Stromal cell of bone marrow (primary cell): ENCODE measurements around the gene MMEL1.
"Not testable (repeated sequence)": the region's sequence is repeated elsewhere in the genome, so short reads cannot be mapped to it uniquely, and the experiment has no call there.

Source experiments
- DNase-seq: peaks from one replicate; pipeline ENCODE4 v3.0.0-alpha.2; 2012; ENCODE audit warnings: low read depth

MMEL1 gene, protein sequence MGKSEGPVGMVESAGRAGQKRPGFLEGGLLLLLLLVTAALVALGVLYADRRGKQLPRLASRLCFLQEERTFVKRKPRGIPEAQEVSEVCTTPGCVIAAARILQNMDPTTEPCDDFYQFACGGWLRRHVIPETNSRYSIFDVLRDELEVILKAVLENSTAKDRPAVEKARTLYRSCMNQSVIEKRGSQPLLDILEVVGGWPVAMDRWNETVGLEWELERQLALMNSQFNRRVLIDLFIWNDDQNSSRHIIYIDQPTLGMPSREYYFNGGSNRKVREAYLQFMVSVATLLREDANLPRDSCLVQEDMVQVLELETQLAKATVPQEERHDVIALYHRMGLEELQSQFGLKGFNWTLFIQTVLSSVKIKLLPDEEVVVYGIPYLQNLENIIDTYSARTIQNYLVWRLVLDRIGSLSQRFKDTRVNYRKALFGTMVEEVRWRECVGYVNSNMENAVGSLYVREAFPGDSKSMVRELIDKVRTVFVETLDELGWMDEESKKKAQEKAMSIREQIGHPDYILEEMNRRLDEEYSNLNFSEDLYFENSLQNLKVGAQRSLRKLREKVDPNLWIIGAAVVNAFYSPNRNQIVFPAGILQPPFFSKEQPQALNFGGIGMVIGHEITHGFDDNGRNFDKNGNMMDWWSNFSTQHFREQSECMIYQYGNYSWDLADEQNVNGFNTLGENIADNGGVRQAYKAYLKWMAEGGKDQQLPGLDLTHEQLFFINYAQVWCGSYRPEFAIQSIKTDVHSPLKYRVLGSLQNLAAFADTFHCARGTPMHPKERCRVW

DNA sequence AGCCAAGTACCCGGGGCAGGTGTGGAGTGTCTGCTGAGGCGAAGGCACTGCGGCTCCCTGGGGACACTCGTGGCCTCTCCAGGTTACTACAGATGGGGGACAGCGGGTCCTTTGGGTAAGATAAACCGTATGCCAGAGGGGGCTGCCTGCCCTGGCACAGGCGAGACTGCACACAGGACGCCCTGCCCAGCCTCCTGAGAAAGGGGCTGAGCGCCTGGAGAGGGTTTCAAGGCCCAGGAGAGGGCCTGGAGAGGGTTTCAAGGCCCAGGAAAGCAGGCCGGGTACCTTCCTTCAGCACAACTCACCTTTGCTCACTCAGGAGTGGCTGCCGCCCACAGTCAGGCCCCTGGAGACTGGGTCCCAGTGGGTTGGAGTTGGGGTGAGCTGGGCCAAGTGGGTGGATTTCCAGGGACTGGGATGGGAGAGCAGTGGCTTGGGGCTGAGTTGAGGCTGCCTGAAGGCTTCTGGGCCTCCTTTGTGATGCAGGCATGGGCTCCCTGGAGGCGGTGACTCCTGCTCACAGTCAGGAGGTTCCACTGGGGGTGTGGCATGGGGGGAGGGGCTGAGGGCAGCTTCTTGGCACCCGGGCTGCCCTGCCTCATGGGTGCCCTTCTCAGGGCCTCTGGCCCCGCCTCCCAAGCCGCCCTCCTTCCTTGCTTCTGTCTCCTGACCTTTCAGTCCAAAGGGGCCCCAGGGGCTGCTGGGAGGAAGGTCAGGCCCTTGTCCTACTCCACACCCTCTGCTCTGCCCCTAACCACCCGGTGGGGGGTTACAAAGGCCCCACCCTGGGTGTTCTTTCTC is at the start of gene MMEL1:
Gene MMEL1 (minus strand): TSS at position 456 of the 801 bp plus-strand sequence. CDS start 3,532 bp downstream, outside the sequence.
- DNase-seq = no peak

DNA sequence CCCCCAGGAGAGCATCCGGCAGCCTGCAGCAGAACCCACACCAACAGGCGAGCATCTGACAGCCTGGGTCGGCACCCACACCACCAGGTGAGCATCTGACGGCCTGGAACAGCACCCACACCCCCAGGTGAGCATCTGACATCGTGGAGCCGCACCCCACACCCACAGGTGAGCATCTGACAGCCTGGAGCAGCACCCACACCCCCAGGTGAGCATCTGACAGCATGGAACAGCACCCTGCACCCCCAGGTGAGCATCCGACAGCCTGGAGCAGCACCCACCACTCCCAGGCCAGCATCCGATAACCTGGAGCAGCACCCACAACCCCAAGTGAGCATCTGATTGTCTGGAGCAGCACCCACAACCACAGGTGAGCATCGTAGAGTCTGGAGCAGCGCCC is 43.9 kb upstream of the MMEL1 start:
- not testable (repeated sequence) for DNase-seq

DNA sequence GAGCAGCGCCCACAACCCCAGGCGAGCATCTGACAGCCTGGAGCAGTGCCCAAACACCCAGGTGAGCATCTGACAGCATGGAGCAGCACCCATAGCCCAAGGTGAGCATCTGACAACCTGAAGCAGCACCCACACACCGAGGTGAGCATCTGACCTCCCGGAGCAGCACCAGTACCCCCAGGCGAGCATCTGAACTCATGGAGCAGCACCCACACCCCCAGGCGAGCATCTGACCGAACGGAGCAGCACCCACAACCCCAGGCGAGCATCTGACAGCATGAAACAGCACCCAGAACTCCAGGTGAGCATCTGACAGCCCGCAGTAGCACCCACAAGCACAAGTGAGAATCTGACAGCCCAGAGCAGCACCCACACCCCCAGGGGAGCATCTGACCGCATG is 38.8 kb upstream of the MMEL1 start:
- DNase-seq = not testable (repeated sequence)

DNA sequence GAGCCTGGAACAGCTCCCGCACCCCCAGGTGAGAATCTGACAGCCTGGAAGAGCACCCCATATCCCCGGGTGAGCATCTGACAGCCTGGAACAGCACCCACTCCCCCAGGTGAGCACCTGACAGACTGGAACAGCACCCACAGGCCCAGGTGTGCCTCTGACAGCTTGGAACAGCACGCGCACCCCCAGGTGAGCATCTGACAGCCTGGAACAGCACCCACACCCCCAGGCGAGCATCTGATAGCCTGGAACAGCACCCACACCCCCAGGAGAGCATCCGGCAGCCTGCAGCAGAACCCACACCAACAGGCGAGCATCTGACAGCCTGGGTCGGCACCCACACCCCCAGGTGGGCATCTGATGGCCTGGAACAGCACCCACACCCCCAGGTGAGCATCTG is 27.0 kb upstream of the MMEL1 start:
- DNase-seq = not testable (repeated sequence)

DNA sequence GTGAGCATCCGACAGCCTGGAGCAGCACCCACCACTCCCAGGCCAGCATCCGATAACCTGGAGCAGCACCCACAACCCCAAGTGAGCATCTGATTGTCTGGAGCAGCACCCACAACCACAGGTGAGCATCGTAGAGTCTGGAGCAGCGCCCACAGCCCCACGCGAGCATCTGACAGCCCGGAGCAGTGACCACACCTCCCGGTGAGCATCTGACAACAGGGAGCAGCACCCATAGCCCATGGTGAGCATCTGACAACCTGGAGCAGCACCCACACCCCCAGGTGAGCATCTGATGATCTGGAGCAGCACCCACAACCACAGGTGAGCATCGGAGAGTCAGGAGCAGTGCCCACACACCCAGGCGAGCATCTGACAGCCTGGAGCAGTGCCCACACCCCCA is 25.1 kb upstream of the MMEL1 start:
- not testable (repeated sequence) for DNase-seq

DNA sequence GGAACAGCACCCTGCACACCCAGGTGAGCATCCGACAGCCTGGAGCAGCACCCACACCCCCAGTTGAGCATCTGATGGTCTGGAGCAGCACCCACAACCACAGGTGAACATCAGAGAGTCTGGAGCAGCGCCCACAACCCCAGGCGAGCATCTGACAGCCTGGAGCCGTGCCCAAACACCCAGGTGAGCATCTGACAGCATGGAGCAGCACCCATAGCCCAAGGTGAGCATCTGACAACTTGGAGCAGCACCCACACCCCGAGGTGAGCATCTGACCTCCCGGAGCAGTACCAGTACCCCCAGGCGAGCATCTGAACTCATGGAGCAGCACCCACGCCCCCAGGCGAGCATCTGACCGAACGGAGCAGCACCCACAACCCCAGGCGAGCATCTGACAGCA is 24.3 kb upstream of the MMEL1 start:
- not testable (repeated sequence) for DNase-seq

DNA sequence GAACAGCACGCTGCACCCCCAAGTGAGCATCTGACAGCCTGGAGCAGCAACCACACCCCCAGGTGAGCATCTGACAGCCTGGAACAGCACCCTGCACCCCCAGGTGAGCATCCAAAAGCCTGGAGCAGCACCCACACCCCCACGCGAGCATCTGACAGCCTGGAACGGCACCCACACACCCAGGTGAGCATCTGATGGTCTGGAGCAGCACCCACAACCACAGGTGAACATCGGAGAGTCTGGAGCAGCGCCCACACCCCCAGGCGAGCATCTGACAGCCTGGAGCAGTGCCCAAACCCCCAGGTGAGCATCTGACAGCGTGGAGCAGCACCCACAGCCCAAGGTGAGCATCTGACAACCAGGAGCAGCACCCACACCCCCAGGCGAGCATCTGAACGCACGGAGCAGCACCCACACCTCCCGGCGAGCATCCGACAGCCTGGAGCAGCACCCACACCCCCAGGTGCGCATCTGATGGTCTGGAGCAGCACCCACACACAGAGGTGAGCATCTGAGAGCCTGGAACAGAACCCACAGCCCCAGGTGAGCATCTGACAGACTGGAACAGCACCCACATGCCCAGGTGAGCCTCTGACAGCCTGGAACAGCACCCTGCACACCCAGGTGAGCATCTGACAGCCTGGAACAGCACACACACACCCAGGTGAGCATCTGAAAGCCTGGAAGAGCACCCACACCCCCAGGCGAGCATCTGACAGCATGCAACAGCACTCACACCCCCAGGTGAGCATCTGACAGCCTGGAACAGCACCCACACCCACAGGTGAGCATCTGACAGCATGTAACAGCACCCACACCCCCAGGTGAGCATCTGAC is 23.0 kb upstream of the MMEL1 start:
- not testable (repeated sequence) for DNase-seq

DNA sequence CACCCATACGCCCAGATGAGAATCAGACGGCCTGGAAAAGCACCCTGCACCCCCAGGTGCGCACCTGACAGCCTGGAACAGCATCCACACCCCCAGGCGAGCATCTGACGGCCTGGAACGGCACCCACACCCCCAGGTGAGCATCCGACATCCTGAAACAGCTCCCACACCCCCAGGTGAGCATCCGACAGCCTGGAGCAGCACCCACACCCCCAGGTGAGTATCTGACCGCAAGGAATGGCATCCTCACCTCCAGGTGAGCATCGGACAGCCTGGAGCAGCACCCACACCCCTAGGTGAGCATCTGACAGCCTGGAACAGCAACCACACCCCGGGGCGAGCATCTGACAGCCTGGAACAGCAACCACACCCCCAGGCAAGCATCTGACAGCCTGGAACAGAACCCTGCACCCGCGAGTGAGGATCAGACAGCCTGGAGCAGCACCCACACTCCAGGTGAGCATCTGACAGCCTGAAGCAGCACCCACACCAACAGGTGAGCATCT is 21.7 kb upstream of the MMEL1 start:
- DNase-seq = not testable (repeated sequence)

DNA sequence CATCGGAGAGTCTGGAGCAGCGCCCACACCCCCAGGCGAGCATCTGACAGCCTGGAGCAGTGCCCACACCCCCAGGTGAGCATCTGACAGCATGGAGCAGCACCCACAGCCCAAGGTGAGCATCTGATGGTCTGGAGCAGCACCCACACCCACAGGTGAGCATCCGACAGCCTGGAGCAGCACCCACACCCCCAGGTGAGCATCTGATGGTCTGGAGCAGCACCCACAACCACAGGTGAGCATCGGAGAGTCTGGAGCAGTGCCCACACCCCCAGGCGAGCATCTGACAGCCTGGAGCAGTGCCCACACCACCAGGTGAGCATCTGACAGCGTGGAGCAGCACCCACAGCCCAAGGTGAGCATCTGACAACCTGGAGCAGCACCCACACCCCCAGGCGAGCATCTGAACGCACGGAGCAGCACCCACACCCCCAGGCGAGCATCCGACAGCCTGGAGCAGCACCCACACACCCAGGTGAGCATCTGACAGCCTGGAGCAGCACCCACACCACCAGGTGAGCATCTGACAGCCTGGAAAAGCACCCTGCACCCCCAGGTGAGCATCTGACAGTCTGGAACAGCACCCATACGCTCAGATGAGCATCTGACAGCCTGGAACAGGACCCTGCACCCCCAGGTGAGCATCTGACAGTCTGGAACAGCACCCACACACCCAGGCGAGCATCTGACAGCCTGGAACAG is 21.1 kb upstream of the MMEL1 start:
- DNase-seq = not testable (repeated sequence)

DNA sequence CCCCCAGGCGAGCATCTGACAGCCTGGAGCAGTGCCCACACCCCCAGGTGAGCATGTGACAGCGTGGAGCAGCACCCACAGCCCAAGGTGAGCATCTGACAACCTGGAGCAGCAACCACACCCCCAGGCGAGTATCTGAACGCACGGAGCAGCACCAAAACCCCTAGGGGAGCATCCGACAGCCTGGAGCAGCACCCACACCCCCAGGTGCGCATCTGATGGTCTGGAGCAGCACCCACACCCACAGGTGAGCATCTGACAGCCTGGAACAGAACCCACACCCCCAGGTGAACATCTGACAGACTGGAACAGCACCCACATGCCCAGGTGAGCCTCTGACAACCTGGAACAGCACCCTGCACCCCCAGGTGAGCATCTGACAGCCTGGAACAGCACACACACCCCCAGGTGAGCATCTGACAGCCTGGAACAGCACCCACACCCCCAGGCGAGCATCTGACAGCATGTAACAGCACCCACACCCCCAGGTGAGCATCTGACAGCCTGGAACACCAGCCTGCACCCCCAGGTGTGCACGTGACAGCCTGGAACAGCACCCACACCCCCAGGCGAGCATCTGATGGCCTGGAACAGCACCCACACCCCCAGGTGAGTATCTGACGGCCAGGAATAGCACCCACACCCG is 20.2 kb upstream of the MMEL1 start:
- DNase-seq = not testable (repeated sequence)

DNA sequence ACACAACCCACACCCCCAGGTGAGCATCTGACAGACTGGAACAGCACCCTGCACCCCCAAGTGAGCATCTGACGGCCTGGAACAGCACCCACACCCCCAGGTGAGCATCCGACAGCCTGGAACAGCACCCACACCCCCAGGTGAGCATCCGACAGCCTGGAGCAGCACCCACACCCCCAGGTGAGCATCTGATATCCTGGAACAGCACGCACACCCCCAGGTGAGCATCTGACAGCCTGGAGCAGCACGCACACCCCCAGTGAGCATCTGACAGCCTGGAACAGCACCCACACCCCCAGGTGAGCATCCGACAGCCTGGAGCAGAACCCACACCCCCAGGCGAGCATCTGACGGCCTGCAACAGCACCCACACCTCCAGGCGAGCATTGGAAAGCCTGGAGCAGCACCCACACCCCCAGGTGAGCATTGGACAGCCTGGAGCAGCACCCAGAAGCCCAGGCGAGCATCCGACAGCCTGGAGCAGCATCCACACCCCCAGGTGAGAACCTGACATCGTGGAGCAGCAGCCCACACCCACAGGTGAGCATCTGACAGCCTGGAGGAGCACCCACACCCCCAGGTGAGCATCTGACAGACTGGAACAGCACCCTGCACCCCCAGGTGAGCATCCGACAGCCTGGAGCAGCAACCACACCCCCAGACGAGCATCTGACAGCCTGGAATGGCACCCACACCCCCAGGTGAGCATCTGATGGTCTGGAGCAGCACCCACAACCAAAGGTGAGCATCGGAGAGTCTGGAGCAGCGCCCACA is 19.5 kb upstream of the MMEL1 start:
- DNase-seq = not testable (repeated sequence)

DNA sequence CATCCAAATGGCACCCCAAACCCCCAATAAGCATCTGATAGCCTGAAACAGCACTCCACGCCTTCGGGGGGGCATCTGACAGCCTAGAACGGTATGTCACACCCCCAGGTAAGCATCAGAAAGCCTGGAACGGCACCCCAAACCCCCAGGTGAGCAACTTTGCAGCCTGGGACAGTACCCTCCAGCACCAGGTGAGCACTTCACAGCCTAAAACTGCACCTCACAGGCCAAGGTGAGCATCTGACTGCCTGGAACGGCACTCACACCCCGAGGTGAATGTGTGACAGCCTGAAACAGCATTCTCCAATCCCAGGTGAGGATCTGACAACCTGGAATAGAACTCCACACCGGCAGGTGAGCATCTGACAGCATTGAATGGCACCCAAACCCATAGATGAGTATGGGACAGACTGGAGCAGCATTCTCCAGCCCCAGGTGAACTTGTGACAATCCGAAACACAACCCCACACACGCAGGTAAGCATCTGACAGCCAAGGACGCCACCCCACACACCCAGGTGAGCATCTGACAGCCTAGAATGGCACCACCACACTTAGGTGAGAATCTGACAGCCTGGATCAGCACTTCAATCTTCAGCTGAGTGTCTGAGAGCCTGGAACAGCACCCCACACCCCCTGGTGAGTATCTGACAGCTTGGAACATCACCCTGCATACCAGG is 18.3 kb upstream of the MMEL1 start:
- no peak for DNase-seq

DNA sequence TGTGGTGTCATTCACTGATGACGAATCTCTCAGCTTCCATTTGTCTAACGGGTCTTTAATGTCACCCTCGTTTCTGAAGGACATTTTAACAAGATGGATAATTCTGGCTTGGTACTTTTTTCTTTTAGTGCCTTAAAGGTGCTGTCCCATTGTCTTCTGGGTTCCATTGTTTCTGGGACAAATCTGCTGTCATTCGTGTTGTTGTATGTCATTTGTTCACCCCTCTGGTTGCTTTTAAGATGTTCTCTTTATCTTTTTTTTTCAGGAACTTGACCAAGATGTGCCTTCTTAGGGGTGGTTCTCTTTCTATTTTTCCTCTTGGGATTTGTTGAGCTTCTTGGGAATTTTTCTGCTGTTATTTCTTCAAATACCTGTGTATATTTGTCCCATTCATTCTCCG is 14.0 kb upstream of the MMEL1 start:
- DNase-seq = no peak

DNA sequence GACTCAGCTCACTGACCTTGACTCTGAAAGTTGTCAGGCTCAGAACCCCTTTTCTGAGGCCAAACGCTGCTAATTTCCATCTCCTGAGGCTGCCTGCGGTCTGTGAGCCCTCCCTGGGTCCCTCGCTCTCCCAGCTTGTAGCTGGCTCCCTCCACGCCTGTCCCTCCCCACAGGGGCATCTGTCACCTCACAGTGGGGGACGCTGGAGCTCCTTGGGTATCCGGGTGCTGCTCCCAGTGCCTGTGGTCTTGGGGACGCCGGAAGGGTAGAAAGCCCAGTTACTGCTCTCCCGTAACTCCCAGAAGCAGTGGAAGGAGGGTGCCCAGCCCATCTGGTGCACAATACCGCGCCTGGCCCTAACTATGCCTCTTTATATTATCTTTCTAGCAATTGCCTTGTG is 13.0 kb upstream of the MMEL1 start:
- DNase-seq = no peak

DNA sequence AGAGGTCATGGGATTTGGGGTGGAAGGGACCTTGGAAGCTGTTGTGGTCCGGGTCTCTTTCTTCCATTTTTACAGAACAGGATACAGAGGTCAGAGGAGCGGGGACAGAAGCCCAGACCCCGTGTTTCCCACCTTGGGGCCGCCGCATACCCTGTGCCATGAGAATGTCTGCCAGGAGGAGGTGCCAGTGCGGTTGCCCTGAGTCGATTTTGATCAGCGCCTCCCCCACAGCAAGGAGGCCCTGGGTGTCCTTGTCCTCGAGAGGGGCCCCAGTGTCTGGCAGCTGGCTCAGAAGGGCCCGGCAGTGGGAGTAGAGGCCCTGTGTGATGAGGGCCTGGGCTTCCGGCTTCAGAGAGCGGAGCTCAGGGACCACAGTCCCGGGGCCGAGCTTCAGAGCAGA is 12.3 kb upstream of the MMEL1 start:
- DNase-seq = no peak

DNA sequence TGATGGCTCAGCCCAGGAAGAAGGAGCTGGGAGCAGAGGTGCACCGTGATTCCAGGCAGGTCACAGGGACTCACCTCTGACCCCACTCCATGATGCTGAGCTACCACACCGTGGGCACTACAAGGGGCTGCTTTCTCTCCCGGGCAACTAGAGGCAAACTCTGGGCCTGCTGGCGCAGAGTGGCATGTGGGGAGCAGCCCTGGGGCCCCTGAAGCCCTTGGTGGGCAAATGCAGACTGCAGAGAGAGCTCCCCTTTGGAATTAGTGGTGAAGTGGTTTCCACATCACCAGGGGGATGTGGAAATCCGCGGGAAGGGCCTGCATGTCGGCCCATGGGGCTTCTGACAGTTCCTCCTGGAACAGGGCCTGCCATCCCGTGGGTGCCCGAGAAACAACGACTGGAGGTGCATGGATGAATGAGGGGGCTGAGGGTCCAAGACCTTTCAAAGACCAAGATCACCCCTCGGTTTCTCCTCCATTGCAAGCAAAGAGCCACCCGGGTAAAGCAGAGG is 11.8 kb upstream of the MMEL1 start:
- DNase-seq = no peak

DNA sequence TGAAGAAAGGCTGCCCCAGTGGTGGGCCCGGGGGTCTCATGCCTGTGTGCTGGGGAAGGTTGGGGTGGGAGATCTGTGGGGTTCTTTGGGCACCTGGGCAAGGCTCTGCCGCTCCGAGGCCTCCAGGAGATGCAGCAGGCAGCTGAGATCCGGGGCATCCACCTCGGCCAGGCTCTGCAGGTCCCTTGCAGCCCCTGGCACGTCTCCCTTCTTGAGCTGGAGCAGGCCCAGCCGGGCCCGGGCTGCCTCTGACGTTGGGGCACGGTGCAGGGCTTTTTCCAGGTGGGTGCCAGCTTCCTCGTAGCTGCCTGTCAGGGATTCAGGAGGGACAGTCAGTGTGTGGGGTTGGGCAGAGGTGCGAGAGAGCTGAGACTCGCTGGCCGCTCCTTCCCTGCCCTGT is 11.4 kb upstream of the MMEL1 start:
- DNase-seq = no peak

DNA sequence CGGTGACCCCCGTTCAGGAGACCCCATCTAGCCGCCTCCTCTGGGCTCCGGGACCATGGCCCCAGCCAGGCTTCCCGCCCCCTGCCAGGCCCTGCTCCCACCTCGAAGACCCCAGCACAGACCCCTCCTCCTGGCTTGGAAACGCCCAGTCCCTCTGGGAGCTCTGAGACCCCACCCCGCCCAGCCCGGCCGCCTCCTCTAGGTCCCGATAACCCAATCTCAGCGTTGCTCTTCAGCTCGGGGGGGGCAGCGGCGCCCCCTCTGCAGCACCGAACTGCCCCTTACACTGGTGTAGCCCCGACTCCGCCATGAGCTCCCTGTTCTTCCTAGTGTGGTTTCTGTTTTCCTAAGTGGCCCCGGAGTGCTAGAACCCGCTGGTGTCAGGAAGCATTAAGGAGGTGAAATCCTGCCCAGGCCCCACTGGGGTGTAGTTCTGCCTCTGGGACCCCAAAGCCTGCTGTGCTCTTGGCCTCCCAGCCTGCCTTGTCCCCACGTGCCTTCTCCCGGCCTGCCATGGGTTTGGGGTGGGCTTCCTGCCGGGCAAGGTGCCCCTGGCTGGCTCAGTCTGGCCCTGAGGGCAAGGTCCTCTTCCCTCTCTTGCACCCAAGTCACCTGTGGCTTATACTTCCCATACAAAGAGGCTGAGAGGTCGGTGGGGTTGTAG is 10.7 kb upstream of the MMEL1 start:
- DNase-seq = no peak
